KMS-11 (cell line): ENCODE measurements around the gene ADGRV1.

Experiments
- H2AFZ ChIP-seq: fragments of 200-600 bp; sonication (generic); 2 replicates; pipeline ENCODE4 v1.6.1; 2016; ENCODE audit warnings: antibody characterized with exemption, mixed run types, low read depth
- H3K27ac ChIP-seq: fragments of 200-600 bp; sonication (generic); 2 replicates; pipeline ENCODE4 v1.6.1; 2016; ENCODE audit warnings: mild to moderate bottlenecking, mixed run types
- H3K27me3 ChIP-seq: fragments of 200-600 bp; sonication (generic); 2 replicates; pipeline ENCODE4 v1.6.1; 2017; ENCODE audit warnings: mild to moderate bottlenecking, low read depth, mixed run types, moderate library complexity; ENCODE audit not compliant: insufficient read depth
- H3K36me3 ChIP-seq: fragments of 200-600 bp; sonication (generic); 2 replicates; pipeline ENCODE4 v1.6.1; 2017; ENCODE audit warnings: mild to moderate bottlenecking, mixed run types; ENCODE audit not compliant: insufficient read depth
- H3K4me1 ChIP-seq: fragments of 200-600 bp; sonication (generic); 2 replicates; pipeline ENCODE4 v1.6.1; 2016; ENCODE audit warnings: mild to moderate bottlenecking, low read depth, mixed run types; ENCODE audit not compliant: poor library complexity, severe bottlenecking
- H3K4me2 ChIP-seq: fragments of 200-600 bp; sonication (generic); 2 replicates; pipeline ENCODE4 v1.7.0; 2016; ENCODE audit warnings: mild to moderate bottlenecking, mixed run types
- H3K4me3 ChIP-seq: fragments of 200-600 bp; sonication (generic); IDR thresholded peaks from 2 replicates; pipeline ENCODE4 v1.6.1; 2017; ENCODE audit warnings: low read depth, low read length, mixed read lengths; ENCODE audit not compliant: insufficient read depth
- H3K79me2 ChIP-seq: fragments of 200-600 bp; sonication (generic); 2 replicates; pipeline ENCODE4 v1.6.1; 2016; ENCODE audit warnings: low read depth, mixed run types; ENCODE audit not compliant: insufficient read depth
- H3K9ac ChIP-seq: fragments of 200-600 bp; sonication (generic); 2 replicates; pipeline ENCODE4 v1.6.1; 2016; ENCODE audit warnings: mild to moderate bottlenecking, mixed run types
- H4K20me1 ChIP-seq: fragments of 200-600 bp; sonication (generic); 2 replicates; pipeline ENCODE4 v1.6.1; 2016; ENCODE audit warnings: mild to moderate bottlenecking, mixed run types; ENCODE audit not compliant: insufficient read depth
- CTCF ChIP-seq: fragments of 200-600 bp; sonication (generic); conservative IDR thresholded peaks from 2 replicates; pipeline ENCODE4 v1.6.1; 2017; ENCODE audit warnings: low read depth, mild to moderate bottlenecking, antibody characterized with exemption, low read length, moderate library complexity, mixed read lengths

Gene ADGRV1

GRCh38 chr5:90803381-90803780 lies 244.8 kb downstream of the ADGRV1 start:
- no peaks in the 10 kb centered on the region for H3K27me3 ChIP-seq
- no peak overlapping the region for H3K4me3 ChIP-seq
- no peak; the same call in 1 of the 2 replicates for TF ChIP-seq CTCF
- H3K36me3 ChIP-seq = no peaks in the 10 kb centered on the region
- H3K4me1 ChIP-seq = no peaks in the 10 kb centered on the region
- no peaks in the 10 kb centered on the region for H3K79me2 ChIP-seq
- H3K4me2 ChIP-seq = no peak overlapping the region
- no peaks in the 10 kb centered on the region for H4K20me1 ChIP-seq
- no peak overlapping the region for H2AFZ ChIP-seq
- no peak overlapping the region for H3K27ac ChIP-seq
- no peak overlapping the region for H3K9ac ChIP-seq

GRCh38 chr5:90803876-90804275 lies 245.3 kb downstream of the ADGRV1 start:
- no peak overlapping the region for H3K4me3 ChIP-seq
- no peak overlapping the region for H3K4me2 ChIP-seq
- no peak for TF ChIP-seq CTCF
- no peaks in the 10 kb centered on the region for H3K36me3 ChIP-seq
- no peaks in the 10 kb centered on the region for H3K4me1 ChIP-seq
- no peak overlapping the region for H3K27ac ChIP-seq
- H3K9ac ChIP-seq = no peak overlapping the region
- no peaks in the 10 kb centered on the region for H3K79me2 ChIP-seq
- no peak overlapping the region for H2AFZ ChIP-seq
- H3K27me3 ChIP-seq = no peaks in the 10 kb centered on the region
- H4K20me1 ChIP-seq = no peaks in the 10 kb centered on the region

- H2AFZ ChIP-seq = no peak overlapping the region
- no peaks in the 10 kb centered on the region for H3K27me3 ChIP-seq
- no peaks in the 10 kb centered on the region for H4K20me1 ChIP-seq
- H3K9ac ChIP-seq = no peak overlapping the region
- no peaks in the 10 kb centered on the region for H3K79me2 ChIP-seq
- H3K27ac ChIP-seq = no peak overlapping the region
- no peaks in the 10 kb centered on the region for H3K36me3 ChIP-seq
- no peak overlapping the region for H3K4me3 ChIP-seq
- H3K4me2 ChIP-seq = no peak overlapping the region
- H3K4me1 ChIP-seq = no peaks in the 10 kb centered on the region
- TF ChIP-seq CTCF = no peak
Observed at GRCh38 chr5:90807496-90807895, 248.9 kb downstream of the ADGRV1 start.

GRCh38 chr5:90809311-90810056 lies 250.9 kb downstream of the ADGRV1 start:
- H3K27me3 ChIP-seq = no peaks in the 10 kb centered on the region
- no peak overlapping the region for H3K27ac ChIP-seq

More at GRCh38 chr5:90809311-90810056, 250.9 kb downstream of the ADGRV1 start:
- no peak for TF ChIP-seq CTCF
- Histone ChIP-seq H3K4me3 (no peak overlapping the region), H3K36me3 (no peaks in the 10 kb centered on the region), H3K9ac (no peak overlapping the region), H4K20me1 (no peaks in the 10 kb centered on the region), H2AFZ (no peak overlapping the region), H3K4me2 (no peak overlapping the region), H3K4me1 (no peaks in the 10 kb centered on the region), H3K79me2 (no peaks in the 10 kb centered on the region)
